HepG2 (cell line): ENCODE measurements around the gene LSM2. TPM values are rescaled to one million over a fixed set of nuclear protein-coding genes. Genes with fewer than 3 reads are reported as not detected.

Experiments
- BCLAF1 ChIP-seq: fragments of 450-650 bp; IDR thresholded peaks from 2 replicates; pipeline ENCODE4 v1.6.1; 2017; ENCODE audit warnings: mild to moderate bottlenecking
- CCAR2 ChIP-seq: fragments of 200-400 bp; formaldehyde crosslinking; optimal IDR thresholded peaks from 2 replicates; pipeline ENCODE3; 2018; ENCODE audit warnings: low read depth, mild to moderate bottlenecking, low read length, moderate library complexity
- CHD2 ChIP-seq: IDR thresholded peaks from 2 replicates; pipeline ENCODE4 v1.6.1; 2011; ENCODE audit warnings: low read depth, low read length, improper control_type of control experiment
- ELF1 ChIP-seq: sonication (generic); formaldehyde crosslinking; IDR thresholded peaks from 2 replicates; pipeline ENCODE4 v1.4.0; 2020; ENCODE audit warnings: missing genetic modification reagents
- ELK4 ChIP-seq: sonication (generic); formaldehyde crosslinking; IDR thresholded peaks from 2 replicates; pipeline ENCODE4 v1.9.0; 2021; ENCODE audit warnings: missing genetic modification reagents, borderline replicate concordance
- FOXA1 ChIP-seq, 2 experiments: fragments of 450-650 bp in 1 of 2; sonication (generic) in 1 of 2; formaldehyde crosslinking in 1 of 2; IDR thresholded peaks; 2 replicates each; pipeline versions ENCODE4 v1.4.0 to v1.6.1; 2016 to 2020; ENCODE audit warnings: missing genetic modification reagents in 1 of 2
- U2AF1 ChIP-seq: fragments of 200-400 bp; formaldehyde crosslinking; optimal IDR thresholded peaks from 2 replicates; pipeline ENCODE3; 2017; ENCODE audit warnings: mild to moderate bottlenecking, low read depth, low read length
- ZMAT5 ChIP-seq: sonication (generic); formaldehyde crosslinking; IDR thresholded peaks from 2 replicates; pipeline ENCODE4 v1.5.0; 2020; ENCODE audit warnings: mild to moderate bottlenecking, low read depth, missing genetic modification reagents, borderline replicate concordance
- ZNF678 ChIP-seq: sonication (generic); formaldehyde crosslinking; IDR thresholded peaks from 2 replicates; pipeline ENCODE4 v1.4.0; 2020; ENCODE audit warnings: mild to moderate bottlenecking, missing genetic modification reagents
- ZNF761 ChIP-seq: sonication (generic); formaldehyde crosslinking; conservative IDR thresholded peaks from 2 replicates; pipeline ENCODE4 v1.4.0; 2020; ENCODE audit warnings: mild to moderate bottlenecking, missing genetic modification reagents
- polyA plus RNA-seq, 8 experiments: library from polyadenylated mRNA; depleted of rRNA in 3 of 8; stranded (reverse) in 7 of 8; unstranded in 1 of 8; fragments of >200 nt; fragmentation: Illumina TruSeq in 4 of 8; extraction: Trizol in 4 of 8; gene quantifications; 2 replicates each; pipeline versions ENCODE4 v1.2.1 to v1.2.3, GENCODE V29; 2011 to 2016; ENCODE audit warnings: low read depth in 4 of 8, missing spikeins in 1 of 8, mixed read lengths in 1 of 8; ENCODE audit not compliant: insufficient read depth in 1 of 8
- total RNA-seq, 5 experiments: library from RNA; depleted of rRNA; stranded (reverse); fragments of >200 nt; fragmentation: Illumina TruSeq; extraction: Trizol; gene quantifications; 2 replicates each; pipeline ENCODE4 v1.2.3, GENCODE V29; 2016; ENCODE audit warnings: low read depth in 1 of 5
- TF ChIP-seq, protein P1 (sequence below): sonication (generic); formaldehyde crosslinking; IDR thresholded peaks from 2 replicates; pipeline ENCODE4 v1.8.0; 2022; ENCODE audit warnings: missing genetic modification reagents, mild to moderate bottlenecking, borderline replicate concordance
- TF ChIP-seq, protein P2 (sequence below): sonication (generic); formaldehyde crosslinking; IDR thresholded peaks from 2 replicates; pipeline ENCODE4 v1.8.0; 2022; ENCODE audit warnings: mild to moderate bottlenecking, missing genetic modification reagents; ENCODE audit not compliant: insufficient replicate concordance
- TF ChIP-seq, protein P3 (sequence below): sonication (generic); formaldehyde crosslinking; IDR thresholded peaks from 2 replicates; pipeline ENCODE4 v1.4.0; 2020; ENCODE audit warnings: missing genetic modification reagents
- TF ChIP-seq, protein P4 (sequence below): sonication (generic); formaldehyde crosslinking; IDR thresholded peaks from 2 replicates; pipeline ENCODE4 v1.5.0; 2020; ENCODE audit warnings: mild to moderate bottlenecking, missing genetic modification reagents

The LSM2 gene
- total and polyA plus RNA-seq, 2 of the 13 experiments (the other 11 are each of a cell fraction or from before 2014, with no cell fraction given): 69.4 to 90.5 TPM

DNA sequence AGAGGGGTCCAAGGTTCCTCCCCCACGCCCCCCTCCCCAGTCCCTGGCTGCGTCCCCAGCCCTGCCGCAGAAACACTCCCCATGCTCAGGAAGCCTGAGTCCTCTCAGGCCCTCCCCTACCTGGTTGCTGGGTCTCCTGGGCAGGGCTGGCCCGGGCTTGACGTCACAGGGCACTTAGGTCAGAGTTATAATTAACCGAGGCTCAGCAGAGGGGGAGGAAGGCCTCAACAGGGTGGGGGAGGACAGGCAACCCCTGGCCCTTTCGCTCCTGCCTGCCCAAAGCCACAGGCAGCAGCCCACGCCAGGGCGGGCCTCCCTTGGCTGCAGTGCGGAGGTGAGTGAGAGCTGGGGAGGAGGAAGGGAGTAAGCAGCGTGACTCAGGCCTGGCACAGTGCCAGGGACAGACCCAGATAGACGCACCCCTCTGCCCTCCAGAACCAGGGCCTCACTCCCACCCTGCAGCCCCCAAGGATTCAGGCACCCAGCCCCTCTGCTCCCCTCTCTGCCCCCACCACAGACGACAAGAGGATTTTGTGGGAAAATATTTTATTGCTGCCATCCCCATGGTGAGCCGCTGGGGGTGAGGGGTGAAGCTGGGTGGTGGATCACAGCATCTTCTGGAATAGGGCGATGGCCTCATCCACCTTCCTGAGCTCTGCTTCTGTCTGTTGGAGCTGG is 29.6 kb downstream of the LSM2 start, which contains the start of gene VWA7 (continued):
- TF ChIP-seq, protein P1, sequence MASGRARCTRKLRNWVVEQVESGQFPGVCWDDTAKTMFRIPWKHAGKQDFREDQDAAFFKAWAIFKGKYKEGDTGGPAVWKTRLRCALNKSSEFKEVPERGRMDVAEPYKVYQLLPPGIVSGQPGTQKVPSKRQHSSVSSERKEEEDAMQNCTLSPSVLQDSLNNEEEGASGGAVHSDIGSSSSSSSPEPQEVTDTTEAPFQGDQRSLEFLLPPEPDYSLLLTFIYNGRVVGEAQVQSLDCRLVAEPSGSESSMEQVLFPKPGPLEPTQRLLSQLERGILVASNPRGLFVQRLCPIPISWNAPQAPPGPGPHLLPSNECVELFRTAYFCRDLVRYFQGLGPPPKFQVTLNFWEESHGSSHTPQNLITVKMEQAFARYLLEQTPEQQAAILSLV (CRISPR knock-in tag): no peak
- TF ChIP-seq, protein P2, sequence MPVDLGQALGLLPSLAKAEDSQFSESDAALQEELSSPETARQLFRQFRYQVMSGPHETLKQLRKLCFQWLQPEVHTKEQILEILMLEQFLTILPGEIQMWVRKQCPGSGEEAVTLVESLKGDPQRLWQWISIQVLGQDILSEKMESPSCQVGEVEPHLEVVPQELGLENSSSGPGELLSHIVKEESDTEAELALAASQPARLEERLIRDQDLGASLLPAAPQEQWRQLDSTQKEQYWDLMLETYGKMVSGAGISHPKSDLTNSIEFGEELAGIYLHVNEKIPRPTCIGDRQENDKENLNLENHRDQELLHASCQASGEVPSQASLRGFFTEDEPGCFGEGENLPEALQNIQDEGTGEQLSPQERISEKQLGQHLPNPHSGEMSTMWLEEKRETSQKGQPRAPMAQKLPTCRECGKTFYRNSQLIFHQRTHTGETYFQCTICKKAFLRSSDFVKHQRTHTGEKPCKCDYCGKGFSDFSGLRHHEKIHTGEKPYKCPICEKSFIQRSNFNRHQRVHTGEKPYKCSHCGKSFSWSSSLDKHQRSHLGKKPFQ: no peak
- TF ChIP-seq BCLAF1: no peak
- no peak for TF ChIP-seq CCAR2
- TF ChIP-seq FOXA1 (IDR thresholded peaks at IDR 0.05): no peak
- 0 out of 2 replicates have a peak, but pooled peaks have one; percentile 38 for TF ChIP-seq FOXA1 (CRISPR knock-in tag; IDR thresholded peaks at IDR 0.05)
- no peak for TF ChIP-seq ZMAT5 (CRISPR knock-in tag)
- no peak for TF ChIP-seq ZNF761 (CRISPR knock-in tag)
- TF ChIP-seq CHD2: 0 out of 2 replicates have a peak, but pooled peaks have one; percentile 11
- TF ChIP-seq, protein P3, sequence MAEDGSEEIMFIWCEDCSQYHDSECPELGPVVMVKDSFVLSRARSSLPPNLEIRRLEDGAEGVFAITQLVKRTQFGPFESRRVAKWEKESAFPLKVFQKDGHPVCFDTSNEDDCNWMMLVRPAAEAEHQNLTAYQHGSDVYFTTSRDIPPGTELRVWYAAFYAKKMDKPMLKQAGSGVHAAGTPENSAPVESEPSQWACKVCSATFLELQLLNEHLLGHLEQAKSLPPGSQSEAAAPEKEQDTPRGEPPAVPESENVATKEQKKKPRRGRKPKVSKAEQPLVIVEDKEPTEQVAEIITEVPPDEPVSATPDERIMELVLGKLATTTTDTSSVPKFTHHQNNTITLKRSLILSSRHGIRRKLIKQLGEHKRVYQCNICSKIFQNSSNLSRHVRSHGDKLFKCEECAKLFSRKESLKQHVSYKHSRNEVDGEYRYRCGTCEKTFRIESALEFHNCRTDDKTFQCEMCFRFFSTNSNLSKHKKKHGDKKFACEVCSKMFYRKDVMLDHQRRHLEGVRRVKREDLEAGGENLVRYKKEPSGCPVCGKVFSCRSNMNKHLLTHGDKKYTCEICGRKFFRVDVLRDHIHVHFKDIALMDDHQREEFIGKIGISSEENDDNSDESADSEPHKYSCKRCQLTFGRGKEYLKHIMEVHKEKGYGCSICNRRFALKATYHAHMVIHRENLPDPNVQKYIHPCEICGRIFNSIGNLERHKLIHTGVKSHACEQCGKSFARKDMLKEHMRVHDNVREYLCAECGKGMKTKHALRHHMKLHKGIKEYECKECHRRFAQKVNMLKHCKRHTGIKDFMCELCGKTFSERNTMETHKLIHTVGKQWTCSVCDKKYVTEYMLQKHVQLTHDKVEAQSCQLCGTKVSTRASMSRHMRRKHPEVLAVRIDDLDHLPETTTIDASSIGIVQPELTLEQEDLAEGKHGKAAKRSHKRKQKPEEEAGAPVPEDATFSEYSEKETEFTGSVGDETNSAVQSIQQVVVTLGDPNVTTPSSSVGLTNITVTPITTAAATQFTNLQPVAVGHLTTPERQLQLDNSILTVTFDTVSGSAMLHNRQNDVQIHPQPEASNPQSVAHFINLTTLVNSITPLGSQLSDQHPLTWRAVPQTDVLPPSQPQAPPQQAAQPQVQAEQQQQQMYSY (CRISPR knock-in tag): 0 out of 2 replicates have a peak, but pooled peaks have one; percentile 9
- no peak for TF ChIP-seq ZNF678
- 0 out of 2 replicates have a peak, but pooled peaks have one; percentile 29 for TF ChIP-seq ELF1 (CRISPR knock-in tag)
- TF ChIP-seq, protein P4, sequence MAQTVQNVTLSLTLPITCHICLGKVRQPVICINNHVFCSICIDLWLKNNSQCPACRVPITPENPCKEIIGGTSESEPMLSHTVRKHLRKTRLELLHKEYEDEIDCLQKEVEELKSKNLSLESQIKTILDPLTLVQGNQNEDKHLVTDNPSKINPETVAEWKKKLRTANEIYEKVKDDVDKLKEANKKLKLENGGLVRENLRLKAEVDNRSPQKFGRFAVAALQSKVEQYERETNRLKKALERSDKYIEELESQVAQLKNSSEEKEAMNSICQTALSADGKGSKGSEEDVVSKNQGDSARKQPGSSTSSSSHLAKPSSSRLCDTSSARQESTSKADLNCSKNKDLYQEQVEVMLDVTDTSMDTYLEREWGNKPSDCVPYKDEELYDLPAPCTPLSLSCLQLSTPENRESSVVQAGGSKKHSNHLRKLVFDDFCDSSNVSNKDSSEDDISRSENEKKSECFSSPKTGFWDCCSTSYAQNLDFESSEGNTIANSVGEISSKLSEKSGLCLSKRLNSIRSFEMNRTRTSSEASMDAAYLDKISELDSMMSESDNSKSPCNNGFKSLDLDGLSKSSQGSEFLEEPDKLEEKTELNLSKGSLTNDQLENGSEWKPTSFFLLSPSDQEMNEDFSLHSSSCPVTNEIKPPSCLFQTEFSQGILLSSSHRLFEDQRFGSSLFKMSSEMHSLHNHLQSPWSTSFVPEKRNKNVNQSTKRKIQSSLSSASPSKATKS (CRISPR knock-in tag): no peak
- TF ChIP-seq ELK4: no peak
- TF ChIP-seq U2AF1: no peak
